Ovary (tissue), 3 donors: ENCODE data around the gene EIF2S2.

Experiments used
- POLR2A ChIP-seq: fragments of 450-650 bp; IDR thresholded peaks from one replicate; pipeline ENCODE4 v1.6.1; 2017; ENCODE audit warnings: antibody characterized with exemption, mild to moderate bottlenecking, moderate library complexity
- TF ChIP-seq, protein P1 (sequence below), 3 donors: fragments of 450-650 bp in 2 of 3; fragments of 200-600 bp in 1 of 3; IDR thresholded peaks; one replicate each; pipeline versions ENCODE4 v1.5.1 to v1.8.0; 2016 to 2022; ENCODE audit warnings: antibody characterized with exemption in 3 of 3, mild to moderate bottlenecking in 1 of 3
- donor health status: DM: no; HTN: no; CAD: no.

GRCh38 chr20:34070859-34071258 lies 41.2 kb downstream of the EIF2S2 start:
- TF ChIP-seq, protein P1, sequence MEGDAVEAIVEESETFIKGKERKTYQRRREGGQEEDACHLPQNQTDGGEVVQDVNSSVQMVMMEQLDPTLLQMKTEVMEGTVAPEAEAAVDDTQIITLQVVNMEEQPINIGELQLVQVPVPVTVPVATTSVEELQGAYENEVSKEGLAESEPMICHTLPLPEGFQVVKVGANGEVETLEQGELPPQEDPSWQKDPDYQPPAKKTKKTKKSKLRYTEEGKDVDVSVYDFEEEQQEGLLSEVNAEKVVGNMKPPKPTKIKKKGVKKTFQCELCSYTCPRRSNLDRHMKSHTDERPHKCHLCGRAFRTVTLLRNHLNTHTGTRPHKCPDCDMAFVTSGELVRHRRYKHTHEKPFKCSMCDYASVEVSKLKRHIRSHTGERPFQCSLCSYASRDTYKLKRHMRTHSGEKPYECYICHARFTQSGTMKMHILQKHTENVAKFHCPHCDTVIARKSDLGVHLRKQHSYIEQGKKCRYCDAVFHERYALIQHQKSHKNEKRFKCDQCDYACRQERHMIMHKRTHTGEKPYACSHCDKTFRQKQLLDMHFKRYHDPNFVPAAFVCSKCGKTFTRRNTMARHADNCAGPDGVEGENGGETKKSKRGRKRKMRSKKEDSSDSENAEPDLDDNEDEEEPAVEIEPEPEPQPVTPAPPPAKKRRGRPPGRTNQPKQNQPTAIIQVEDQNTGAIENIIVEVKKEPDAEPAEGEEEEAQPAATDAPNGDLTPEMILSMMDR (IDR thresholded peaks at IDR 0.05) = no peak
- no peak for TF ChIP-seq POLR2A
